HG02852 (cell line): ENCODE data around the gene DGKG.

Source experiments
- ATAC-seq: cut with Tn5 transposase; IDR thresholded peaks from one replicate; pipeline ENCODE4 v1.9.1; 2021; ENCODE audit warnings: mild to moderate bottlenecking, moderate library complexity; ENCODE audit not compliant: unreplicated experiment

The DGKG gene

DNA sequence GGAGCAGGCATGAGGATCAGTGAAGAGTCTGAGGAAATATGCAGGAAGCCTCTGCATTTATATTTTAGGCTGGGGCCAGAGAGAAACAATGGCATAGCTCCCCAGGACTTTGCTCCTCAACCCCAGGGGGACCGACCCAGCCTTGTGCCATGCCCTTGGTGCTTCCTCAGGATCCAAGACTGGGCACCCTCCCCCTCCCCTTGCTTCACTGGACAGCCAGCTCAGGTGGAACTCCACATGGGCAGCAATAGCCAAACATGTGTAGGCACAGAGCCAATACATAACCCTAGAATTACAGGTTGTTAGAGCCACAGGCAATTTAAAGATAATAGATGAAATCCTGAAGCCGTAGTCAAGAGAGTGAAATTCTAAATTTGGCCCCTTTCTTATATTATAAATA lies 180.1 kb downstream of the DGKG start:
- no peak for ATAC-seq

DNA sequence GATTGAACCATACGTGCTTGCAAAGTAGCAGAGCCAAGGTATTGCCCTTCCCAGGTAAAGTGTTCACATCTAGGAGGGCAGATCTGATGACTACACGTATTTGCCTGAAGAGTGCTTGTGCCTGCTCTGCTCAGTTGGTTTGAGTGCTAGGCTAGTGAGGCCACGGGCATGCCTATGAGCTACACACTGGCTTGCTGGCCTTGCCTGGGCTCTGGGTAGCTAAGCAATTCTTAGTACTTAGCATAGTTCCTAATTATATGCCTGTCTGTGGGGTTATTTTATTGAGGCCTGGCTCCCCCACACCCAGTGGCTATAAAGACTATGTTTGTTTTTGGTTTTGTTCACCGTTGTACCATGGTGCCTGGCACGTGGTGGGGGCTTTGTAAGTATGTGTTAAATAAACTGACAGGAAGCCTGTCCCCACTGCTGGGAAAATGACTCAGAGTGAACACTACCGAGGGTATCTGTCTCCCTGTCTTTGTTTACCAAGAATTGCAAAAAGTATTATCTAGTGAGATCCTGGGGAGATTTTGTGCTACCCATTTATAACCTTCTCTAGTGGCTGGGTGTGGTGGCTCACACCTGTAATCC lies 181.0 kb downstream of the DGKG start:
- no peak for ATAC-seq

DNA sequence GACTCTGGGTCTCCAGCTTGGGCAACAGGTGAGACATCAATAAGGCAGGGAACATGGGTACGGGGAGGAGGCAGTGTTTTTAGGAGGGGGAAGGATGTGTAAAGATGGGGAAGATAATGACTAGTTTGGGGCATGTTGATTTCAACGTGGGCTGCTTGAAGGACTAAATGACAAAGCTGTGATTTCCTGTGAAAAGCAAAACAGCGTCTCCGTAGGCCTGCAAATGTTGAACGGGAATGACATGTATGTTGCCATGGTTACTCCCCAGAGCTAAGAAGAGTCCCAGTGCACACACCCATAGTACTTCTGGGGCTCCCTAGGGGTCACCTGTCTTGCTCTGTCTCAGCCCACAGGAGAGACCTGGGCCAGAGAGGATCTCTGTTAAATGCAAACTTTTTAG lies 181.9 kb downstream of the DGKG start:
- ATAC-seq, result no peak

DNA sequence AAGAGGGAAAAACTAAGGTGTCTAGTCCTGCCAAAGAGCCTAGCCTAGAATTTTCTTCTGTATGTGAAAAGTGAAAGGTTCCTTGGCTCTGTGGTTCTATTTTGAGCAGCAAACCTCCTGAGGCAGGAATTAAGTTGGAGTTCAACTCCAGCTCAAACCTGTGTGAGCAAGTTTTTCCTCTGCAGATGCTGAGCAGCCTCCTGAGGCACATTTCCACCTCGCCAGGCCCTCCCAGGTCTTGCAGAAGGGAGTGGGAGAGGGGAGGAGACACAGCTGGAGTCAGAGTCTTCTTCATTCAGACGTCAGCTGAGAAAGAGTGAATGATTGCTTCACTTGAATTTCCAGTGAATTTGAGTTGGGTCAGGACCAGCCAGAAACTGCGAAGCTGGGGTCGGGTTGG lies 183.6 kb downstream of the DGKG start:
- ATAC-seq, result no peak

DNA sequence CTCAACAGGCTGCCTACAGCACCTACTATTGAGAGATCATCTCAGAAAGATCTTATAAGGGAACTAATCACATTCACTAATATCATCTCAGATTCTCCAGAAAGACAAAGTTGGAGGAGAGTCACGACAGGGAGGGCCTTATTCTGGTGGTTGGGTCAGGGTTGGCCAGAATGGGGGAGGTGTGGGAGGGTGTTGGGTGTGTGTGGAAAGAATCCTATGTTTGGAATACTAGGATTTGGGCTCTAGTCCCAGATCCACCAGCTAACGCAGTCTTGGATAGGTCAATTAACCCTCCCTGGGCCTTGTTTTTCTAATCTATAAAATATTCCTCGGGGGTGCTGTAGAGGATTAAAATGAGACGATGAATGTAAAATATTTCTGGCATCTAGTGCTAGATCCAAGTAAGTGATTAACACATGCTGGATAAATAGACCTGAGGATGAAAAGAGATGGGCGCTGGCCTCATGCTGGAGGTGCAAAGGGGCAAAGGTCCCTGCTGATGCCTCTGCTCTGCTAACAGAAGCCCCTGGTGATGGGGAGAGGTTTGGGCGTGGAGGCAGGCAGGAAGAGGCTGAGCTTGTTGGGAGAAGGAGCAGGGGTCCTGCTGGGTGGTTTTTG lies 185.6 kb downstream of the DGKG start:
- no peak for ATAC-seq

DNA sequence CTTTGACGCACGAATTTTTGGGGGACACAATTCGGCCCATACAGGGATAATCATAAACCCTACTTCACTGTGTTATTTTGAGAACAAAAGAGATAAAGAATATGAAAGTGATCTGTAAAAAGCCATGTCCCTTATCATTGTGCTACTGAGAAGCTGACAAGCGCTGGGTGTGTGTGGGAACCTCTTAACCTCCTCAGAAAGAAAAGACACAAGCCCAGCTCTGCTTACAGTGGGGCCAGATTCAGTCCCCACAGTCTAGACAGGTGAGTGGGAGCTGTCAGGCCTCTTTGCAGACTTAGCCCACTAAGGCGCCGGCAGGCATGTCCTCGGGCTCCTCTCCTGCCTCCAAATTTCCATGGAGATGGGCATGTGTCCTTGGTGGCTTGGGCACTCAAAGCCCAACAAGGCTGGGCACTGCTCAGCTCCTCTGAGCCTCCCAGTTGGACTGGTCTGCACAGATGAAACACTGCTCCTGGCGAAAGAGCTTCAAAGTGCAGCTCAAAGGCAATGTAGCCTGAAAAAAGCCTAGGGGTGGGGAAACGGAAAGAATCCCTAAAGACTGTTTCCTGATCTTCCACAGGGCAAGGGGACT lies 188.7 kb downstream of the DGKG start:
- no peak for ATAC-seq

DNA sequence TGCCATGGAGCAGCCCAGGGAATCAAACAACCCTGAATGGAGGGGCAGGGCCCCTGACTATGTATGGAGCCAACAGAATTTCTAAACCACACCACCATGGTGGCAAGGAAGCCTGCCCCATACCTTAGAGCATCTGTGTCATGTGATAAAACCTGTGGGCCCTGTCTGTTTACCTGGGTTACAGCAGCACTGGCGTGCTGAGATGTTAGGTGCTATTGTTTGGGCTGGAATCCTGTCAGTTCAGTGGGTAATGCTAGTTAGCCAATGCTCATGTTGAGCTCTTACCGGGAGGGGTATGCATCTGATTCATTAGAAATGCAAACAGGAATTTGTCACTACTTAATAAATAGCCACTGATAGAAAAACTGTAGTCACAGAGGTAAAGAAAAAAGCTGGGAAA lies 189.7 kb downstream of the DGKG start:
- ATAC-seq, result no peak

DNA sequence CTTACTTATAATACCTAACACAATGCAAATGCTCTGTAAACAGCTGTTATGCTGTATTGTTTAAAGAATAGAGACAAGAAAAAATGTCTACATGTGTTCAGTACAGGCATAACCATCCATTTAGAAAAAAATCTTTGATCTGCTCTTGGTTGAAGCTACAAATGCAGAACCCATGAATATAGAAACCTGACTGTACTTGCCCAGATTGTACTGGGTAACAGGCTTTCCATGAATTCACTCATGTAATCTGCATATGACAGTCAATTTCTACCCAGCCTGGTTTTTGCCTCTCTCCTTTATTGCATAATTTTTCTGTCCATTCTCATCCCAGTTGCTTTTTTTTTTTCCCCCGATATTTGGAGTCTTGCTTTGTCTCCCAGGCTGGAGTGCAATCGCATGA lies 190.5 kb downstream of the DGKG start:
- no peak for ATAC-seq

DNA sequence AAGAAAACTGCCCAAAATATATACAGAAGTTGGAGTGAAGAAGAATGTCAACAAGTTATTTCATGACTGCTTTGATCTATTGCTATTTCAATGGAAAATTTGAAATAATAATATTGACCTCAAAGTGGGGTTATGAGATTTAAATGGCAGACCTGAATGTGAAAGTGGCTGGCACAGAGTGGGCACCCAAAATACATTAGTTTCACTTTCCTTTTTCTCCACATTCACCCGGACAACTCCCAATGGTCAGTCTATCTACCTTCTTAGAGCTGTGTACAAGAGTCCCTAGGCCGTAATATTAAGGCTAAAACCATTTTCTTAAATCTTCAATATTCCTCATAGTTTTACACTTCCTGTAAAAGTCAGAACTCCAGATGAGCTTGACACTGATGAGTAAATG lies 191.5 kb downstream of the DGKG start:
- no peak for ATAC-seq

DNA sequence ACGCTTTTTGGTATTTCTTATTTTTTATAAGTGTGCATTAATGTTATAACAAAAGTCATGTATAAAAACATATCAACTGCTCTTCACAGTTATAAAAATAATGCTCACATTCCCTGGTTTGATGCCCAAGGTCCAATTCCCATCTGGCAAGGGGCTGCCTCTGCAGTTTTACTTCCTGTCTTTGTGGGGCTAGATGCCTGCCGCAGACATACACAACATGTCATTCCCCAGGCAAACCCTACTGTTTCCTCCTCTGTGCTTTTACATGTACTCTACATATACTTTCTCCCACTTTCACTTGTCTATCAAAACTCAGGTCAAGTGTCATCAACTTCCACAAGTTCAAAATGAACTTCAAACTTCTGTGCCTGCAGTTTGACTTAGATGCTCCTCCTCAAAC lies 192.7 kb downstream of the DGKG start:
- ATAC-seq, result no peak

DNA sequence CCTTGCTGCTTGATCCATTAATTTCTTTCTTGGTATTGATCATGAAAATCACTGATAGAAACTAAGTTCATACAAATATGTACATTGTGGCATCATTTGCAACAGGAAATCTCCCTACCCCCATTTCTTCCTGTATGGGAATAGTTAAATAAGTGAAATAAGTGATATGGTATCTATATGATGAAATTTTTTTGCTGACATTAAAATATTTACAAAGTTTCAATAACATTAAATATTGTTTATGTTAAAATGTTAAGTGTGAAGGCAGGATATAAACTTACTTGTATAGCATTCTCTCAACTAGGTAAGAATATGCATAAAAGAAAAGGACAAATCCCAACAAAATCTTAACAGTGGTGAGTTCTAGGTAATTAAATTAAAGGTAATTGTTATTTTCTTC lies 193.1 kb downstream of the DGKG start:
- no peak for ATAC-seq

DNA sequence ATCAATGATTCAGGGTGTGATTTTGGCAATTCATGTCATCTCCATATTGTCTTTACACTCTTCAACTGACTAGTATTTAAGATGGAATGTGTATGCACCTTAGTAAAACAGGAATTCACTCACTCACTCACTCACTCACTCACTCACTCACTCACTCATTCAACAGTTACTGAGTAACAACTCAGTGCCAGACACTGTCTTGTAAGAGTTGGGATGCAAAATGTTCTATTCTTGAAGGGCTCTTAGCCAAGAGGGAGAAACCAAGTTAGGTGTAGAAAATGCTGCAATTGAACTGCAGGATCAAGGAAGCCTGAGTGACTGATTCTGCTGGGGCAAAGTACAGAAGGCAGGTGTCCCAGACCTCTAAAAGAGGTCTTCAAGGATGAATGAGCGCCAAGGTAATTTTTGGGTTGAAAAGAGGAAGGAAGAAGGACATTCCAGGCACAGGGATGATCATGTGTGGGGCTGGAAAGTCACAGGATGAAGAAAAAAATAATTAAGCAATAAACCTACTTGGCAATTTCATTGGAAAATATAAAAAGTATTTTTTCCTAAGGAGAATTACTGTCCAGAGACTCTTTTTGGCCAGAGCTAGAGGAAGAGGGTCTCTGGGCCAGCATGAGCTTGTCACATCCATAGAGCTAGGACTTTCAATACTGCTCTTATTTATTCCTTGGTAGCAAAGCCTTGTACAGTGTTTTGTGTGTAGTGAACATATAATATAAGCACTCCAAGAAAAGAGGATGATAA lies 194.2 kb downstream of the DGKG start:
- ATAC-seq, result no peak

DNA sequence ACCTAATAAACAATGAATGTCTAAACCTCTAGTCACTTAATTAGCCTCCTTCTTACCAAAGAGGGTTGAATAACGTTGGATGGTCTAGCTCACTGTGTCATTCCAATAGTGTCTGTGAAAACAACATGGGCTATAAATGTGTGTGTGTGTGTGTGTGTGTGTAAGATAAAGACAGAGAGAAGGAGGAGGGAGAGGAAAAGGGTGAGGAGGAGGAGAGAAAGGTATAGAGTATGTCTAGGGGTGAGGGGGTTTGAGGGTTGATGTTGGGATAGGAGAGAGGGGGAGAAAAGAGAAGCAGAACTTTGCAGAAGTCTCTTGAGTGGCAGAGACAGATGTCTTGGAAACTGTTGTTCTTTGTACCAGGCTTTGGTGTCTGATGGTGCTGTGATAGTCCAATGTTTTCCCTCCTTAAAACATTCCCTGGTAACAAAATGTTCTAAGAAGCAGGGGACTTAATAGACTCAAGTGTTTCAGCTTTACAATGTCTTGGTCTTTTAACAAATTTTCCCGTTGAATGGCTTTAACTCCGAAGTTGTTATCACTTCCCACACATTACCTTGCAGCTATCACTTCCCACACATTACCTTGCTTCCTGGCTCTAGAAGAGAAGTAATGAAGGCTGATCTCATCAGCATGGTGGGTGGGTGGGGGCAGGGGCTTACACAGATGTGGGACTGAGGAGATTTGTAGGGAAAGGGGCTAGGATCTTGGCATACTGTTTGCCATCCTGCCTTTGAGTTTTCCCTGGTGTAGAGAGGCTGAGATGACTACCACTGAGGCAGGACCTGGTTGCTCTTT lies 195.3 kb downstream of the DGKG start:
- no peak for ATAC-seq

DNA sequence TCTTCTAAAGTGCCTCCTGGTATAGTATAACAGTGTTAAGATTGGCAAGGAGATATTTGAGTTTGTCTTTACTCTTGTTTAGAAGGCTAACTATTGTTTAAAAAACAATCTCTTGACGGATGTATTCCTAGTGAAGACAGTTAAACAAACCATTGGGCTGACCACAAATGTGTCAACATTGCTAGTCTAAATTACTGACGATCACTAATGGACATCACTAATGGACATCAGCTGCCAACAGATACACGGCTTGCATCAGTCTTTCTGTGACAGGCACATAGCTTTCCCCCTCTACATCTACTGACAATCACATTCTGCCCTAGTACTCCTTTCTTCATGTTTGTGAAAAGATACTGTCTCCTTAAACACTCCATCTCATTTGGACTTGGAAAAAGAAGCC lies 196.0 kb downstream of the DGKG start:
- no peak for ATAC-seq

DNA sequence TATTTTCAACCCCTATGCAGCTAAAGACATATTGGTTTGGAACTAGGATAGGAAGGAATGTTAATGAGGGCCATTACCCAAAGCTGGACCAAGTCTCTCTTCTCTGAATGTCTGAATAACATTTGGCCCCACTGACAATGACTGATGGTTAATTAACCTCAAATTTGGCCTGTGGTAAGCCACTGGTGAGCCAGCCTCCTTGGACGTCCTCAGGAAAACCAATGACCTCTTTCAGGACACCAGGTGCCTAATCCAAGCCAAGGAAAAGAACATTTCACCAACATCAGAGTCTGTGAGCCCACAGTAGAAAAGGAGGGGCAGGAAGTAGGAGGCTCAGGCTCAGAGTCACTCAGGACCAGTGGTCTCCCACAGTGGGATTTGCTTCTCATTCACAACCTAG lies 196.7 kb downstream of the DGKG start:
- no peak for ATAC-seq

DNA sequence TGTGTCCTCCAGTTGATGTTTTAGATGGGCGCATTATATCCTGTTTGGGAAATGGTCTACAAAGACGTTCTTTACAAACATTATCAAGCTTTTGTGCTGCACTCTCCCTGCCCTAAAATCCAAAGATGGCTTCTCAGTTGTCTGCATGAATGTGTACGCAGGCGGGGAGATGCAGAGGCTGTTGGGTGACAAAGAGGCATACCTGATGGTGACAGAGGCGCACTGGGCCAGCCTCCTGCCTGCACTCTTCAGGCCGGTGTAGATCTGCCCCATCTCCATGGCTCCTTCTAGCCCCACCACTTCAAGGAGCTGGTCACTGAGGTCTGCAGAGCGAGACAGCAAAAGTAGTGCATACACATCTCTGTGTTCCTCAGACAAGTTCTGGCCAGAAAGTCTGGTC lies 197.3 kb downstream of the DGKG start:
- no peak for ATAC-seq

DNA sequence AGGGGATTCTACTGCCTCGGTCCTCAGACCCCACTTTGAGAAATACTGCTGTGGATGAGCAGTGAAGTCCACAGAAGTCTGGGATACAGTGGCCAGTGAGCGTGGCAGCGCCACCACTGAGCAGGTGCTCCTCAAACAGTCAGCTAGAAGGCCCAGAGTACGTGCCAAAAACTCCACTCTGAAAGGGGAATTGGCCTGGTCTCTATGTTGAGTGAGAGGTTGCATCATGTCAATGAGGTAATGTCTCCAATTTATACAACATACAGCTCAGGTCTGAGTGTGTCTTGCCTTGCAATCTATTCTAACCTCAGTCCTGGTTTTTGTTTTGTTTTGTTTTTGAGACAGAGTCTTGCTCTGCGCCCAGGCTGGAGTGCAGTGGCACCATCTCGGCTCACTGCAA lies 199.8 kb downstream of the DGKG start:
- peak; percentile 66 for ATAC-seq

DNA sequence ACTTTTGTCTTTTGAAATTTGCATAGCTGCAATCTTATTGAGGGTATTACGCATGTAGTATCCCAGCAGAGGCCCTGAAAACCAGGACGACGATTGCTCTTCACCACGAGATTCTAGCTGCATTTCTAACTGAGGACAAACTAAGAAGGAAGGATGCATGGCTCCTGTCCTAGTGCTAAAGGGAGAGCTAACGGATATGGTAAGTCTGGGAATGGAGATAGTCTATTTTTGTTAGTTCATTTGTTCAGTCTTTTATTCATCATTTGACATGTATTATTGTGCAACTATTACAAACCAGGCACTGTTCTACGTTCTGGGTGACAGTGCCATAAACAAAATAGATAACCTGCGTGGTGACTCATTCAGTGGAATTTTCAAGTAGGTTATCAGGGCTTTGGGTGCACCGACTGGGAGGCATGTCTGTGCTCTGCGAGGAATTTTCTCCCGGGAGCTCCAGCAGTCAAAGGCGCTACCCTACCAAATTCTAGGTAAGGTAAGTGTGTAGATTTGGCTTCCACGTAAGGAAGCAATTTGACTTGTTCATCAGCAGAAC lies 201.3 kb downstream of the DGKG start:
- no peak for ATAC-seq

DNA sequence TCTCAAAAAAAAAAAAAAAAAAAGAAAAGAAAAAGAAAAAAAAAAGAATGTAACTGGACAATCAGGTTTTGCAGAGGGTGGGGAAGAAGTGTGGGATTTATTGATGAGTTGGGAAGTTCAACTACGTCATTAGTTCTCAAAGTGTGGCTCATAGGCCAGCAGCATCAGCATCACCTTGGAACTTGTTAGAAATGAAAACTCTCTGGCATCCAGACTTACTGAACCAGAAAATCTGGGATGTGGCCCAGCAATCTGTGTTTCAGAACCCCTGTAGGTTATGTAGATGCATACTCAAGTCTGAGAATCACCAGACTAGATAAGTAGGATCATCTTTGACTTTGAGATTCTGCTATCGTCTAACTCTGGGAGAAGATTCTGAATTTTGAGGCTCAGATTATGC lies 207.4 kb downstream of the DGKG start:
- no peak for ATAC-seq

DNA sequence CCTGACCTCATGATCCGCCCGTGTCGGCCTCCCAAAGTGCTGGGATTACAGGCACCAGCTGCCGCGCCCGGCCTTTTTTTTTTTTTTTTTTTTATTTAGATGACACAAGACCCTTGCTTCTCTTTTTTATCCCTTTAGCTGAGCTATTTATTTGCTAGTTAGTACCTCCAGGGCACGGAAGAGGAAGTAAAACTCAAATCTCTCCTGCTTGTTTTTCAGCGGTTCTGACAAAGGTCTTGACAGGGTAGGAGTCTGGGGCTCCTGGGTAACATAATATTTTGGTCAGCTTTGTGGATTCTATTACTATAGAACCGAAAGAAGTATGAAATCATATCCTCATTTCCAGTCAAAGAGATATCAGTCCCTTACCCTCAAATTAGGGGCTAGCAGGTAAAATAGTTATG lies 209.1 kb downstream of the DGKG start:
- peak; percentile 92 for ATAC-seq

DNA sequence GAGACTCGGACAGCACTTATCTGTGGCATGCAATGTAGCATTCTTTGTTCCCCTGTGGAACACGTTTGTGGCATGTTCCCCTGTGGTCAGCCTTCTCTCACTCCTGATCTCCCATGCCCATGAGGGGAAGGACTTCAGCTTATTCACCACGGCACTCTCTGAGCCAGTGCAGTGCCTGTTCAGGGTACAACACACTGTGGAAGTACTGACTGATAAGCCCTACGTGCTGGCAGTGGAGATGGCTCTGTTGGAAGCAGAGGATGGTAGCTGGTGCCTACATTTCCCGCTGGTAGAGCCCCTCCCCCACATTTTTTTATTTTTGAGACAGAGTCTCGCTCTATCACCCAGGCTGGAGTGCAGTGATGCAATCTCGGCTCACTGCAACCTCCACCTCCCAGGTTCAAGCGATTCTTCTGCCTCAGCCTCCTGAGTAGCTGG lies 209.7 kb downstream of the DGKG start:
- peak; percentile 29 for ATAC-seq
